MCF 10A (cell line): ENCODE results near the gene DCTN5. TPM values are rescaled to one million over a fixed set of nuclear protein-coding genes. Genes with fewer than 3 reads are reported as not detected.

Experiments used
- BruUV-seq: library from RNA; stranded (reverse); fragments of 400-500 nt; replicated peaks from 2 replicates; lab custom pipeline; 2021; lab: Mats Ljungman, UMichigan
- CTCF ChIA-PET: fragments of 300-600 bp; sonication (Branson Sonifier 250); formaldehyde crosslinking; extraction: SDS; loops from one replicate; lab custom pipeline; 2021; ENCODE audit warnings: antibody characterized with exemption, inconsistent platforms; lab: Yijun Ruan, JAX
- POLR2A ChIA-PET: fragments of 300-600, 350-650 bp; sonication (Branson Sonifier 250); formaldehyde crosslinking; extraction: SDS; loops from one replicate; lab custom pipeline; 2020; ENCODE audit warnings: antibody characterized with exemption, inconsistent platforms; lab: Yijun Ruan, JAX
- DNase-seq: peaks from one replicate; pipeline ENCODE4 v3.0.0-alpha.2; 2018; ENCODE audit not compliant: unreplicated experiment
- H3K27ac Mint-ChIP-seq: one replicate; pipeline ENCODE4 v1.8.0; 2022; ENCODE audit warnings: mild to moderate bottlenecking, low read depth, mixed read lengths; ENCODE audit not compliant: unreplicated experiment
- H3K27me3 Mint-ChIP-seq: one replicate; pipeline ENCODE4 v1.8.0; 2022; ENCODE audit warnings: mixed read lengths; ENCODE audit not compliant: insufficient read depth, unreplicated experiment
- H3K36me3 Mint-ChIP-seq: one replicate; pipeline ENCODE4 v1.8.0; 2022; ENCODE audit warnings: mild to moderate bottlenecking, moderate library complexity, mixed read lengths; ENCODE audit not compliant: insufficient read depth, unreplicated experiment
- H3K4me1 Mint-ChIP-seq: one replicate; pipeline ENCODE4 v1.8.0; 2022; ENCODE audit warnings: mixed read lengths; ENCODE audit not compliant: insufficient read depth, unreplicated experiment
- H3K4me3 Mint-ChIP-seq: one replicate; pipeline ENCODE4 v1.8.0; 2022; ENCODE audit warnings: mild to moderate bottlenecking, moderate library complexity, mixed read lengths; ENCODE audit not compliant: unreplicated experiment
- H3K9me3 Mint-ChIP-seq: one replicate; pipeline ENCODE4 v1.8.0; 2022; ENCODE audit warnings: mixed read lengths; ENCODE audit not compliant: unreplicated experiment
- CTCF ChIP-seq: fragments of 200-600 bp; IDR thresholded peaks from one replicate; pipeline ENCODE4 v1.8.0; 2022; ENCODE audit warnings: antibody characterized with exemption, mild to moderate bottlenecking; ENCODE audit not compliant: unreplicated experiment
- intact Hi-C: fragments of 100-400 bp; cut with micrococcal nuclease; formaldehyde crosslinking; loops from 2 replicates; pipeline ENCODE4 v1.14.1; 2022
- total RNA-seq: library from RNA; stranded (reverse); gene quantifications from 2 replicates; pipeline ENCODE4 v1.2.3, GENCODE V29; 2022

The DCTN5 gene
- total RNA-seq, 1 experiment from 2014 or later, result 66.6 TPM

GRCh38 chr16:23694265-23694643 is 53.0 kb downstream of the DCTN5 start:
- no peak for TF ChIP-seq CTCF
- no peak overlapping the region for H3K27ac Mint-ChIP-seq
- no TSS peak for BruUV-seq
- no peaks in the 10 kb centered on the region for H3K4me1 Mint-ChIP-seq
- no peaks in the 10 kb centered on the region for H3K9me3 Mint-ChIP-seq
- H3K4me3 Mint-ChIP-seq, result no peak overlapping the region
- DNase-seq, result no peak
- CTCF ChIA-PET, result interaction anchor here (1.1 to 1.4 kb wide), 3 partner anchors 16 to 834 kb away, joined by 3 read pairs; no protein-coding TSS in a partner anchor
- peaks cover 12% of the 10 kb centered on the region for H3K36me3 Mint-ChIP-seq
- POLR2A ChIA-PET, result interaction anchor here (0.8 to 1.2 kb wide), 2 partner anchors 9 to 14 kb away, joined by 3 to 4 read pairs; no protein-coding TSS in a partner anchor
- intact Hi-C loops, result no loop called here
- H3K27me3 Mint-ChIP-seq, result no peaks in the 10 kb centered on the region

GRCh38 chr16:23694644-23695373 is 53.5 kb downstream of the DCTN5 start:
- POLR2A ChIA-PET, result no interaction called here
- CTCF ChIA-PET, result interaction anchor here (0.7 to 1.4 kb wide), 3 partner anchors 17 to 810 kb away, joined by 3 to 4 read pairs (median 3); no protein-coding TSS in a partner anchor
- H3K27ac Mint-ChIP-seq, result no peak overlapping the region

GRCh38 chr16:23695756-23696155 is 54.5 kb downstream of the DCTN5 start:
- H3K27me3 Mint-ChIP-seq, result no peaks in the 10 kb centered on the region
- no peak overlapping the region for H3K4me3 Mint-ChIP-seq
- no peaks in the 10 kb centered on the region for H3K4me1 Mint-ChIP-seq
- no peak for TF ChIP-seq CTCF
- ChIA-PET CTCF (interaction anchor here (1.0 kb wide), 1 partner anchor 16 kb away, joined by 4 read pairs; no protein-coding TSS in a partner anchor), POLR2A (no interaction called here)
- DNase-seq, result no peak
- intact Hi-C loops, result no loop called here
- H3K36me3 Mint-ChIP-seq, result peaks cover 6% of the 10 kb centered on the region
- no peaks in the 10 kb centered on the region for H3K9me3 Mint-ChIP-seq
- no TSS peak for BruUV-seq
- H3K27ac Mint-ChIP-seq, result no peak overlapping the region

More at GRCh38 chr16:23694644-23695373, 53.5 kb downstream of the DCTN5 start:
- BruUV-seq, result no TSS peak
- H3K9me3 Mint-ChIP-seq, result no peaks in the 10 kb centered on the region
- no peaks in the 10 kb centered on the region for H3K4me1 Mint-ChIP-seq
- no peak for DNase-seq
- H3K27me3 Mint-ChIP-seq, result no peaks in the 10 kb centered on the region
- H3K4me3 Mint-ChIP-seq, result no peak overlapping the region
- TF ChIP-seq CTCF, result no peak
- H3K36me3 Mint-ChIP-seq, result peaks cover 10% of the 10 kb centered on the region
- intact Hi-C loops, result no loop called here

- no peak overlapping the region for H3K27ac Mint-ChIP-seq
- H3K9me3 Mint-ChIP-seq, result peaks cover 8% of the 10 kb centered on the region
- no peaks in the 10 kb centered on the region for H3K4me1 Mint-ChIP-seq
- intact Hi-C loops, result no loop called here
- ChIA-PET POLR2A (interaction anchor here (1.0 to 1.1 kb wide), 2 partner anchors 25 to 27 kb away, joined by 3 read pairs; no protein-coding TSS in a partner anchor), CTCF (interaction anchor here (1.4 to 1.8 kb wide), 2 partner anchors 20 to 29 kb away, joined by 3 to 12 read pairs; partner anchors contain the start of gene PLK1)
- BruUV-seq, result no TSS peak
- no peak for DNase-seq
- H3K36me3 Mint-ChIP-seq, result peaks cover 6% of the 10 kb centered on the region
- H3K4me3 Mint-ChIP-seq, result no peak overlapping the region
- TF ChIP-seq CTCF, result no peak
- peaks cover 14% of the 10 kb centered on the region for H3K27me3 Mint-ChIP-seq
These were observed 57.8 kb downstream of the DCTN5 start for GRCh38 chr16:23699100-23699499.
